Measurements from ENCODE around the gene TBC1D9.

The TBC1D9 gene

DNA sequence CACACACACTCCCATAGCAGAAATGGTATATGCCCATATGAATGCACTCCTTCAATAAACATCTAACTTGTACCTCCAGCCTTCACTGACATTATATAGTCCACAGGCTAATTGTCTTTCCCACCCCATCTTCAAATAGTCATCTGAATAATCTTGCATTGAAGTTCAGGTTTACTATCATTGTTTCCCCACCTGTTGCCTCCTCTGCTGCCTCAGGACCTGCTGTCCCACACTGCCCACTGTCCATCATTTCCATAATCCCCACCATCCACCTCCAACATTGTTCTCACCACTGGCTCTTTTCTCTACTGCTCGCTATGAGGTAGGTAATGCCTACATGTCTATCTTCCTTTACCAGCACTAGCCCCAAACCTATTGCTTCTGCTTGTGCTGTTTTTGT lies 66.1 kb downstream of the TBC1D9 start:
- no peak for DNase-seq (ENCODE audit: low read depth)

DNA sequence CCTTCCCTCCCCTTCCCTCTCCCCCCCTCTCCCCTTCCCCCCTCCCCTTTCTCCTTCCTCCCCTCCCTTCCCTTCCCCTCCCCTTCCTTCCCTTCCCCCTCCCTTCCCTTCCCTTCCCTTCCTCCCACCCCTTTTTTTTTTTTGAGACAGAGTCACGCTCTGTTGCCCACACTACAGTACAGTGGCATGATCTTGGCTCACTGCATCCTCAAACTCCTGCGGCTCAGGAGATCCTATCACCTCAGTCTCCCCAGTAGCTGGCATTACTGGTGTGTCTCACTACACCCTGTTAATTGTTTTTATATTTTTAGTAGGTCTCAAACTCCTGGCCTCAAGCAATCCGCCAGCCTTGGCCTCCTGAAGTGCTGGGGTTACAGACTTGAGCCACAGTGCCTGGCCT lies 66.6 kb downstream of the TBC1D9 start:
- no peak for DNase-seq (ENCODE audit: low read depth)

DNA sequence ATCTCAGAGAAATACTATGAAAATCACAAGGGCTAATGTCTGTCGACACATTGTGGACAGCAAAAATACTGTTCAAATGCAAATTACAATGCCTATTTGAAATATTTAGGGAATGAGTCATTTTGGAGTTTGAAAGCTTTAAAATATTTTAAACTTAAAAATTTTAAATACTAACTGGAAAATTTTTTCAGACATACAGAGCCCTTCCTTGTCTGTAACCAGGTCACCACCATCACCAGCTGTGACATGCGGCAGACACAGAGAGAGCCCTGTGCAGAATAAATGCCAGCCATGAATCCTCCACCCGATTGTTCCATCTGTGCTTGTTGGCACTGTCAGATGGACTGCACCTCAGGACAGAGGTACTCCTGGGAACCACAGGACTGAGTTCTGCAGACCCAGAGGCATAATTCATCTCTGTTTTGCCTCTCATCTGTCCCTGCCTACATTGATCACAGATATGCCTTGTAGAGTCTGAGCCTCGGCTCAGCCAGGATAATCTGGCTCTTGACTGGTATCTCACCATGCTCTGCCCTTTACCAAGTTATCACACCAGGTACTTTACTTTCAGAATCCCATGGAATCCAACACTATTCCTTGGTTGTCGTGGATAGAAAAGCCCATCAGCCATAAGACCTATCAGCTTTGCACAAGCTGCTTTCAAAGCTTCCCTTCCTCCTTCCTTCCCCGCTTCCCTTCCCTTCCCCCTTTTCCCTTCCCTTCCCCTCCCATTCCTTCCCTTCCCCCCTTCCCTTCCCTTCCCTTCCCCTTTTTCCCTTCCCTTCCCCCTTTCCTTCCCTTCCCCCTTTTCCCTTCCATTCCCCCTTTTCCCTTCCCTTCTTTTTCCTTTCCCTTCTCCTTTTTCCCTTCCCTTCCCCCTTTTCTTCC lies 67.2 kb downstream of the TBC1D9 start:
- DNase-seq (ENCODE audit: low read depth): no peak

DNA sequence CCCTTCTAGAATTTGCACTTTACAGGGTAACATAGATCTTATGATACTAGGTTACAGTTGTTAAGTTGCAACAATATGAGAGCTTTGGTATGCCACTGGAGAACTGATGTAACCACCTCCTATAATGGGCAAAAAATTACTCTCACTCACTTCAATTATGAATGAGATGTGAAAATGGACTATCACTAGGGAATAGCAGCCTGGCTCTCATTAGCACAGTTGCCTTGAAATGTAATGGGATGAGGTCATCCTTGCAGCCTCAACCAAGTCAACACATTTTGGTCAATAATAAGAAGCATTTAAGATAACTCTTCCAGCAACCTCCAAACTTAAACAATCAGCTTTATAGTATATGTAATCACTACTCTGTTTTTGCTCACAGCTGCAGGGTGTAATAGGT lies 69.4 kb downstream of the TBC1D9 start:
- DNase-seq (ENCODE audit: low read depth): no peak

DNA sequence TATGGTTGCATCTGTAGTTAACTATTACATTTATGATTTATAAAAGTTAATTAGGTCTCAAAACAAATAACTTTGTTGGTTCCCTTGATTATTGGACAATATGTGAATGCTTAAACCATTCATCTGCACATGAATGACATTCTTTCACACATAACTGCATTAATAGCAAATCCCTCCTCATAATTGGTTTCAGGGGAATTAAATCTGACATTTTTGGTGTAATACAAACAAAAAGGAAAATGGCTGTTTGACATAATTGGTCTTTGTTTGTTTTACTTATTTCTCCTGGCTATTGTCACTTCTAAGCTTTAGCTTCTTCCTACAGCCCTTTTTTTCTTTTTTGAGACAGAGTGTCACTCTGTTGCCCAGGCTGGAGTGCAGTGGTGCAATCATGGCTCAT lies 71.9 kb downstream of the TBC1D9 start:
- no peak for DNase-seq (ENCODE audit: low read depth)

DNA sequence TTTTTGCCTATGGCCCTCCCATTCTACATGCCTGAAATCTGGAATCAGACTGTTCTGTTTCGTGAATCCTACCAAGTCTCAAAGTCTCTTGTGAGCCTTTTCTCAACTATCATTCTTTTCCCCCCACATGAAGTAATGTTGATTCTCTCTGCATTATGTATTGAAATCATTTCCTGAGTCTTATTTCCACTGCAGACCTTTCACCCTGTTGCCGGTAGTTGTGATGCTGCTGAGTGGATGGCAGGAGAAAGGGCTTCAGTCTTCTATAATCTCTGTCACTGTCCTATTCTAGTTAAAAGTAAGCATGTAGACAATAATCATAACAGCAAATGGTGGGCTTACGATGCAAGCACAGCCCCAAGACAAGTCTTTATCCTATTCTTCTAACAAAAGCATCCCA lies 75.0 kb downstream of the TBC1D9 start:
- DNase-seq (ENCODE audit: low read depth): no peak

DNA sequence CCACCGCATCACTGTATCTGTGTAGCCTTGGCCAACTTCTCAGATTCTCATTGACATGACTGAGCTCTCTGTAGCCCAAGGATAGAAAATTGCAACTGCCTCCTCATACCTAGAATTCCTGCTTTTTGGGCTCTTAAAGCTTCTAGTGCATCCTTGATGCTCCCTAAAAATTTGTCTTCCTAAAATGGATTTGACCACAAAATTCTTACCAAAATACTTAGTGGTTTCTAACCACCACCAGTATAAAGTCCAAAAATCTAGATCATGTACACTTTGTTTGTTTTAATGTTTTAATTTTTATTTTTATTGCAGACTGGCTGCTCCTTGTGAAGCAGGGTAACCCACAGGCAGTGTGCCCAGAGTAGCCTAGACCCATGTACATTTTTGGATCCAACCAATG lies 75.5 kb downstream of the TBC1D9 start:
- DNase-seq (ENCODE audit: low read depth): no peak

DNA sequence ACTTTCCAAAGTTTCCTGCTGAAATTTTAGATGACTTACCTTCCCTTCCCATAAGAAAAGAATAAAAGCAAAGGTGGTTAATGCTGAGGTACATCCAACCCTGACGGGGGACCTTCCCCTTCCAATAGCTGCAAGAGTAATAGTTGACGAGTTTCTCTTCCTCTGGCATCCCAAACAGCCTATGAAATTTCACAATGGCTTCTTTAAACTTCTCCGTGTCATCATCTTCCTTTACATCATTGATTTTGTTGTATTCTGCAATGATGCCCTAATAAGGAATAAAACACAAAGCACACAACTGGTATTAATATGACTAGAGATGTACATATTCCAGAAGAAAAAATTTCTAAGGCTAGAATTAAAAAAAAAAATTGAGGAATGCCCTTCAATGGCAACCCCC lies 76.6 kb downstream of the TBC1D9 start:
- DNase-seq (ENCODE audit: low read depth): no peak

DNA sequence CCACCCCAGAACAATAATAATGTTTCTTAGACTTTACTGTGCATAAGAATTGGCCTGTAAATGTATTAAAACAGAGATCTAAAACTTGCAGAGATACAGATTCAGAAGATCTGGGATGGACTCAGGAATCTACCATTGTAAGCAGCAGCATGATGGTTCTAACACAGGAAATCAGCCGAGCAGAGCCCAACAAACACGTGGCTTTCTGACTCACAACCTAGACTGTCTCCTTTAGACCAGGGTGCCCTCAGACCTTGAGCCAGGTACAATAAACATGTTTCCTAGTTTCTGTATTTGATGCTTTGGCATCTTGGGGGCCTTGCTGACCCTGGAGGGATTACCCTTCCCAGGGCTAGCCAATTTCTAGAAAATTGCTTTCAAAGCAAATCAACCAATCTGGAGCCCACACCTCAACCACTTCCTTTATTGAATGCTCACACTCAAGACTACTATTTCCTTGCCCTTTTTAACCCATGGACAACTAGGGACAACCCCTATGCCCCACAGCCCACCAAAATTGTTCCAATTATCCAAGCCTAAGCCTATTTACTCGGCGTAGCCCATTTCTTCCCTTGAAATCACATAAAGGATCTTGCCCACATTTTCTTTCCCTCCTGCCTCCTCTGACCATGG lies 80.5 kb downstream of the TBC1D9 start:
- no peak for DNase-seq (ENCODE audit: low read depth)

DNA sequence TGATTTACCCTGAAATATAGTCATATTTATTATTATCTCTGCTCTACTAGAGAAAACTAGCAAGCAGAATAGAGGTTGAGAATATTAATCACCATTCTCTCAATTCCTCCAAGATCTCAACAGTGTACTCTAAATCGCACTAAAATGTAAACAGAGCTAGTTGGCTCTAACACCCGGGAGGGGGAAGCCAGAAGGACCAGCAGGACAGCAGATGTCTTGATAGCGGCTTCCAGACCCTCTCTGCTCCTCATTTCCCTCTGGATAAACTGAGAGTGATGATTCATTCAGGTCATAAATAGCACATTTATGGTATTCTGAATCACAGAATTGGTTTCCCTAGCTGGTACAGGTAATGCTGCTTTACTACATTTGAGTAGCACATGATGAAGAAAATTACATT lies 82.5 kb downstream of the TBC1D9 start:
- no peak for DNase-seq (ENCODE audit: low read depth)

DNA sequence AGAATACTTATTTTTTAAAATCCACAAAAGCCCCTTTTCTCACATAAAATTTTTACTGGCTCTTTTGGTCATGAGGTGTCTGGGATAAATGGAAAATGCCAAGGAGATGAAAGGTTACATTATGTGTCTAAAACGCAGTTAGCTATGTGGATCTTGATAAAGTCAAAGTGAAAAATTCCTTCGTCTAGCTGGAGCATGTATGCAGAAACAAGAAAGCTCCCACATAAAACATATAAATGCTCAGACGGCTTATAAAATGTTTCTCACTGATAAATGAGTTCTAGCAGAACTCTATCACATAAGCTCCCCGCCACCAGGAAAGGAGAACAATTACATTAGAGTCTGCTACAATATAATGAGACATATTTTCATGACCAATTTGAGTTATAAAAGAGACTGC lies 83.8 kb downstream of the TBC1D9 start:
- DNase-seq (ENCODE audit: low read depth): no peak

DNA sequence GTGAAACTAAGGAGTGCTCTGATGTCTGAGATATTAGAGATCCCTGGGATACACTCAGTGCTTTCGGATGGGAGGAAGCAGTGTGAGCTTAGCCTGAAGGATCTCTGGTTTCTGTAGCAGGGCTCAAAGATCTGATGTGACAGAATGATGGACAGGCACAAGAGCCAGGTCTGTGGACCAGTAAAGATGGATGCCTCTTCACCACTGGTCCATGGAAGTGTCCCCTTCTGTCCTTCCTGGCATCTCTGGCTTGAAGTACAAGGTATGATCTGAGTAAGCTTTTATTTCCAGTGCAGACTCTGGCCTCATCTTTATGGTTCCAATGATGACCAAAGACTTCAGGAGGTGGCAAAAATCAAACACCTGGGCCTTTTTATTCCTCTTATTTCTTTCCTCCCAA lies 88.1 kb downstream of the TBC1D9 start:
- no peak for DNase-seq (ENCODE audit: low read depth)

DNA sequence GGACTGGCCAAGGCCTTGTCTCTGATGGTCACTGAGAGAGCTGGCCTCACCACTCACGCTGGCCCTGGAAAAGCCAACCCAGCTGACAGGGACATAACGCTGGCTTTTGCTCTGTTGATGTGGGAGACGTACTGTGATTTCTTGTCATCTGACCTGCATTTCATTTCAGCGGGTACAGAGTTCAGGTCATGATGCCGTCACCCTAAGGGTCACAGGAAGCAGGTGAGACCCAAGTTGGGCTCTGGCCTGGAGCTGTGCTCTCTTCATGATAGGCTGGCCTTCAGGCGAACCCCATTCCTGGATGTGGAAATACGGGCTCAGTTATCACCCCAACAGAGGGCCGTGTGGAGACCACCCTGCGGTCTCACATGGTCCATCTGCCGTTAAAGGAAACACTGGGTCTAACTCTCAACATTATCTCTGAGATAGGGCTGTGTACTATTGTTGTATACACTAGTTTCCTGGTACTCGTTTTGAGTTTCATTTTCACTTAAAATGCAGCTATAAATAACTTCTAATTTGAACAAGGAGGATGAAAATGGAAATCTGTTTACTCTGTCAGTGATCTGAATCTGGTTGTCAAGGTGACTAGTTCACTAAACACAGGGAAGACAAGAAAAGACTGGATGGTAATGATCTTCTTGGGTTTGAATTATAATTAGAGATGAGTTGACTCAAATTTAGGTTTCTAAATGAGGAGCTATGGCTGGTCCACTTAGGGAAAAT lies 89.1 kb downstream of the TBC1D9 start:
- DNase-seq (ENCODE audit: low read depth): no peak

DNA sequence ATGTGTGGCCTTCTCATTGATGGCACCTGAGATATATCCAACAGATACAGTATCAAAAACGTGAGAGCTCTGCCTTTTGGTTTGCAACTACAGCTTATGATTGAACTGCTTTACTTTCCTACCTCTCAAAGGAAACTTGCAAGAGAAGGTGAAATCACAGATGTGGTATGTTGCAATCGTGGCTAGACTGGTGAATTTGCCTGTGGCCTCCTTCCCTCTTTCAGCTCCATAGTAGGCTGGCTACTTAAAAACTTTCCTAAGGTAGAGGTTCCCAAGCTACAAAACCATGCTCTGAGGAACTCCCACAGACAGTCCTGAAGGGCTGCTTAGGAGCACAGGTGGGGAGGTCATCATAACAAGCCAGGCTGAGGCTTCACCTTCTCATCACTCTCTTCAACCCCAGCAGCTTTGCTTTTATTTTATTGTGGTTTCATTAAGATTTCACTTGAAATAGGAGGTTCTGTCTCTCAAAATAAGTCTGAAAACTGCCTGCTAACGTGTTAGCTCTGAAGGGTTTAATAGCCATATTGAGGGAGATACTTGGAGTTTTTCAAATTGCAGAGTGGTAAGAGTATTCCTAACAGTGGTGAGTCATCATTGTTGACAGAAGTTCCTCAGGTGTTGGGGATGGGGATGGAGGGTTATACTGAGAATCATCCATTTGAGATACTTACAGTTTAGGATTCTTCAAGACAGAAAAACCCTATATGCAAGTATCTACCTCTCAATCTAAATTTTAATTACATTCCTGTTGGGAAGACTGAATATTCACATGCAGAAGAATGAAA lies 93.9 kb downstream of the TBC1D9 start:
- no peak for DNase-seq (ENCODE audit: low read depth)

DNA sequence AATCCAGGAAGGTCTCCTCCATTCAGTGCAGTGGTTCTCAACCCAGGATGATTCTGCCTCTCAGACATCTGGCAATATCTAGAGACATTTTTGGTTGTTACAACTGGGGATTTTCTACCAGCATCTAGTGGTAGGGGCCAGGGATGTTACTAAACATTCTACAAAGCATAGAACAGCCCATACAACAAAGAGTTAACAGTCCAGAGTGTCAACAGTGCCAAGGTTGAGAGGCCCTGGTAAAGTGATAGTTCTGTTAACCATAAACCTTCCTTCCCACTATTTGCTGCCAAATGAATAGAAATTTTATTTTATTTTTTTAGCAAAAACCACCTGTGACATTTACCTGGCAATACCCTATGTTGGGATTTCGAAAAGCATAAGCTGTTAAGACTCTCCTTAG lies 94.6 kb downstream of the TBC1D9 start:
- DNase-seq (ENCODE audit: low read depth): no peak

DNA sequence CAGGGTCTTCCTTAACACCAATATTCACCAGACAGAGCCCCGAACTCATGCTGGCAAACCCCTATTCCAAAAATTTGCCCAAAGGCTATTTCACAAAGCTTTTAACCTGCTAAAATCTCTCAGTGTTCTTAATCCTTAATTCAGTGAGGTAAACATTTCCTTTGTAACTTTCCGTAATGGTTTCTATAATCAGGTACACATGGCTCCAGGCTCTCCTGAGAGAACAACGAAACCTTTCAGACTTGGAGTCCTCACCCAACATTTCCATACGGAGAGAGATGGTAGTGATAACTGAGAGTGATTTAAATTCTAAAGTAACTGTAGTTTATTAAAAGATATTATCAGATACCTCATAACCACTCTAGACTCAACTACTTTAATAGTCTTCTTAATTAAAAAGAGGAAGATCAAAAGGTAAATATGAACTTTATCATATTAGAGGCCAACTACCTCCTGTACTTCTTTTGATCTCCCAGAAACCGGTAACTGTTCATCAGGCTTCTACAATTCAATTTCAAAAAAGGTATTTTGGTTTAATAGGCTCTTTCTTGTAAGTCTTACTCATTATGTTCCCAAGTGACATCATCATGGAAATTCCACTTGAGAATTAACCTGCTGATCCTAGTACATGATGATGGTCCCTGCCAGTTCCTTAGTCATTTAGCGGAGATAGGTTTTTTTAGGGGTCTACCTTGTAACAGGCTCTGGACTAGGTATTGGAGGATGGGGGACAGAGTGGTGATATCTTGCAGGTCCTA lies 96.1 kb downstream of the TBC1D9 start:
- DNase-seq (ENCODE audit: low read depth): no peak

DNA sequence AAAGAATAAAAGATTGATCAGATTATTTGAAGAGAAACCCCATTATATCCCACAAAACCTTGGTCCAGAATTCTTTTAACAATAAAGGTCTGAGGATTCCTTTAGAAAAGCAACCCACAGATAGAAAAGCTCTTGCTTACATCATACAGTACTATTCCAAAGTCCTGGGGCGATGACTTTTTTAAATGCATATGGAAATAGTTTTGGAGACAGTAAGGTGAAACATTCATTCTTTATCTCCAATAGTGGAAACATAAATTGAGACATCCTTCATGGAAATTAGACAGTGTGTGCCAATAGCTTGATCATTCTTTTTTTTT lies 101.7 kb downstream of the TBC1D9 start:
- DNase-seq (ENCODE audit: low read depth): no peak

DNA sequence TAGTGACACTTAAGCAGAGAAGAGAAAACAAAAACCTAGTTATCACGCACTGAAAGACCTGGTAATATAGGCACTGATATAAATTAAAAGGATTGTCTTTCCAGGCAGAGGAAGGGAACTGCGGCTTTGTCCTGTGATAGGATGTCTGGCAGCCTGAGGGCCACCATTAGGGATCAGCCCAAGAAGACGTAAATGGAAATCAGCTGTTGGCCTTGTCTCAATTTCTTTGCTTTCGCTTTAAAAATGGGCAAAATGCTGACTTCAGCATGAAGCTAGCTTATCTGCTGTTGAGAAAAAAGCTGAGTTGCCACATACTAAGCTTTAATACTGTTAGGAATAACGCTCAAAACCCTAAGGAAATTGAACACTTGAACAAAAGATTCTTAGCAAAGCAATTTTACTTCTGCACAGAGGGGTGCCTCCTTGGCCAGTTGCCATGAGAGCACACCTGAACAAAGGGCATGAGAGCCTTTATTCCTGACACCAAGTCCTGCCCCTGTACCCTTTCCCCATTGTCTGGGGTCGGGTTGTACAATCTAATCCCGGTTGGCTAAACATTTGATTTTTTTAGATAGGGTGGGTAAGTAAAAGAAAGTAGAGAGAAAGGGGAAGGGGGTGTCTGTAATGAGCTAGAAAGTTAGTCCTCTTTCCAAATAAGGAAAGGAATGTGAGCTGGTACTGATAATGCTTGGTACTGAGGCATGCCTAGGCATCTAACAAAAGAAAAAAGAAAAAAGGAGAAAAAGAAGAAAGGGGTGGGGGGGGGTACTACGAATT lies 102.3 kb downstream of the TBC1D9 start:
- DNase-seq (ENCODE audit: low read depth): no peak

DNA sequence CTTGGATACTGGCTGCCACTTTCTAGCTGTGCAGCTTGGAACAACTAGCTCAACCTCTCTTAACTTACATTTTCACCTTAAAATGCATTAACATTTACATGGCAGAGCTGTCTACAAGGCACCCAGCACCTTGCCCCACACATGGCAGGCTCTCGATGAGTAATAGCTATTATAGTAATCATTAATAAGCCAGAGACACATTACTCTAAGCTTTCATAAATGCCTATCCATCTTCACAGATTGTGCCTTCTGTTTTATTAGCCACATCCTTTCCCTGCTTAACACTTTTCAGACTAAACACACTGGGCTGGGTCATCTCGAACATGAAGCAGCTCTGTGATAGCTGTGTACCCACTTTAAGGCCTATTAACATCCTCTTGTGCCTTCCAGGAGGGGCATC lies 103.6 kb downstream of the TBC1D9 start:
- DNase-seq (ENCODE audit: low read depth): no peak

DNA sequence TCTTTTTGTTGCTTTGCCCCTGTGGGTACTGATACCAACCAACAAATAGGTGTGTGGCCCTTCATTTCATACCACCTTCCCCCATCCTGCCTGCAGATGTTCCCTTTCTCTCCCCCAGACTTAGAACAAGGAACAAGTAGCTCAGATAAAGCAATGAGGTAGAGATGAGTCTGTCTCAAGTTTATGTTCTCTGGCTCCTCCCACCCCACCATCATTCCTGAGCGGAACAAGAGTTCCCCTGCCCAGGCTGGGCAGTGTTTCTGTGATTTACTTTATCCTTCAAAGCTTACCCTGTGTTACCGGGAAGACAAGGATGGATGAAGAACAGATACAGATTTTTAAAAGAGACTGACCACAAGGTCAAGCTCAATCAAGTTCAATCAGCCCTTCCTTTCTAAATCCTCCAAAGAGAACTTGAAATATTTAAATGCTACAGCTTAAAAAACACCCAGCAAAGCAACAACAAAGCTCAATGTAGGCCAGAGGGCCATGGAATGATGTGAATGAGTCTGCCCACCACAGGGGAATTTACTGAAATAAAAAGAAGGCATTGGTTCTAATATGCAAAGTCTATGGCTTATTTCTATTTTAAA lies 107.4 kb downstream of the TBC1D9 start:
- DNase-seq (ENCODE audit: low read depth): no peak
